GM03348 (cell line): ENCODE data around the gene METTL4.
A peak's percentile ranks its signal among the peaks of the same experiment; 100 is the strongest.
"Not testable (repeated sequence)": the region's sequence is repeated elsewhere in the genome, so short reads cannot be mapped to it uniquely, and the experiment has no call there.

Experiments used
- DNase-seq: peaks from one replicate; pipeline ENCODE4 v3.0.0; 2012; ENCODE audit warnings: low spot score

METTL4 gene

GRCh38 chr18:2559249-2559648 lies 12.1 kb downstream of the METTL4 start:
- DNase-seq: no peak

- no peak for DNase-seq
Measured at GRCh38 chr18:2557536-2557935, 13.8 kb downstream of the METTL4 start.

GRCh38 chr18:2555895-2556294 lies 15.4 kb downstream of the METTL4 start:
- no peak for DNase-seq

GRCh38 chr18:2554696-2555095 lies 16.6 kb downstream of the METTL4 start:
- no peak for DNase-seq

GRCh38 chr18:2551425-2551824 lies 19.9 kb downstream of the METTL4 start:
- DNase-seq: no peak

GRCh38 chr18:2549462-2549861 lies 21.8 kb downstream of the METTL4 start:
- no peak for DNase-seq

- peak; percentile 50 for DNase-seq
Measured at GRCh38 chr18:2547477-2548087, 23.7 kb downstream of the METTL4 start.

- no peak for DNase-seq
Measured at GRCh38 chr18:2545155-2545554, 26.1 kb downstream of the METTL4 start.

- peak; percentile 52 for DNase-seq
Measured at GRCh38 chr18:2541925-2542563, 29.3 kb downstream of the METTL4 start.

GRCh38 chr18:2540575-2540974 lies 30.7 kb downstream of the METTL4 start:
- no peak for DNase-seq

- DNase-seq: peak; percentile 10
Measured at GRCh38 chr18:2538844-2539243, 32.5 kb downstream of the METTL4 start.

- DNase-seq: no peak
Measured at GRCh38 chr18:2538236-2538635, 33.1 kb downstream of the METTL4 start.

- DNase-seq: no peak
Measured at GRCh38 chr18:2537296-2537695, 34.0 kb downstream of the METTL4 start.

GRCh38 chr18:2536493-2536892 lies 34.8 kb downstream of the METTL4 start:
- peak; percentile 33 for DNase-seq

- no peak for DNase-seq
Measured at GRCh38 chr18:2536063-2536462, 35.2 kb downstream of the METTL4 start.

- no peak for DNase-seq
Measured at GRCh38 chr18:2535419-2535910, 35.8 kb downstream of the METTL4 start.

- no peak for DNase-seq
Measured at GRCh38 chr18:2534906-2535305, 36.4 kb downstream of the METTL4 start.

- no peak for DNase-seq
Measured at GRCh38 chr18:2532797-2533196, 38.5 kb downstream of the METTL4 start.

- DNase-seq: no peak
Measured at GRCh38 chr18:2531751-2532150, 39.6 kb downstream of the METTL4 start.

GRCh38 chr18:2529154-2529553 lies 42.2 kb downstream of the METTL4 start:
- no peak for DNase-seq

GRCh38 chr18:2526329-2526728 lies 45.0 kb downstream of the METTL4 start:
- DNase-seq: no peak

- not testable (repeated sequence) for DNase-seq
Measured at GRCh38 chr18:2524794-2525198, 46.5 kb downstream of the METTL4 start.

GRCh38 chr18:2522112-2522511 lies 49.2 kb downstream of the METTL4 start:
- no peak for DNase-seq

GRCh38 chr18:2518473-2518872 lies 52.8 kb downstream of the METTL4 start:
- no peak for DNase-seq
